T-helper 1 cell (primary cell): ENCODE results near the gene SYNGR1.
"Not testable (repeated sequence)": the region's sequence is repeated elsewhere in the genome, so short reads cannot be mapped to it uniquely, and the experiment has no call there.

ENCODE experiments used
- DNase-seq, 5 donors: peaks; one replicate each; pipeline ENCODE4 v3.0.0-alpha.2; 2012 to 2020

The SYNGR1 gene

GRCh38 chr22:39409516-39410029, 59.8 kb downstream of the SYNGR1 start:
- DNase-seq, result no peak

- no peak for DNase-seq
Observed at GRCh38 chr22:39410264-39410663, 60.5 kb downstream of the SYNGR1 start.

- DNase-seq, result not testable (repeated sequence)
Observed at GRCh38 chr22:39411828-39412365, 62.1 kb downstream of the SYNGR1 start.

GRCh38 chr22:39413204-39413603, 63.4 kb downstream of the SYNGR1 start:
- not testable (repeated sequence) for DNase-seq

- no peak for DNase-seq
Observed at GRCh38 chr22:39414377-39414776, 64.6 kb downstream of the SYNGR1 start.

- DNase-seq, result no peak
Observed at GRCh38 chr22:39414886-39415285, 65.1 kb downstream of the SYNGR1 start.

- DNase-seq, result no peak
Observed at GRCh38 chr22:39415506-39415905, 65.7 kb downstream of the SYNGR1 start.

GRCh38 chr22:39416319-39416718, 66.5 kb downstream of the SYNGR1 start:
- no peak for DNase-seq

GRCh38 chr22:39417641-39418040, 67.8 kb downstream of the SYNGR1 start:
- DNase-seq, result no peak

GRCh38 chr22:39418696-39419095, 68.9 kb downstream of the SYNGR1 start:
- no peak for DNase-seq

GRCh38 chr22:39419096-39419495, 69.3 kb downstream of the SYNGR1 start:
- DNase-seq, result no peak

- DNase-seq, result no peak
Observed at GRCh38 chr22:39419911-39420310, 70.1 kb downstream of the SYNGR1 start.

- DNase-seq, result no peak
Observed at GRCh38 chr22:39421691-39422090, 71.9 kb downstream of the SYNGR1 start.

- DNase-seq, result no peak
Observed at GRCh38 chr22:39422101-39422500, 72.3 kb downstream of the SYNGR1 start.

- no peak for DNase-seq
Observed at GRCh38 chr22:39422721-39423120, 72.9 kb downstream of the SYNGR1 start.

- no peak for DNase-seq
Observed at GRCh38 chr22:39423976-39424375, 74.2 kb downstream of the SYNGR1 start.

GRCh38 chr22:39426380-39427043, 76.7 kb downstream of the SYNGR1 start:
- no peak for DNase-seq

GRCh38 chr22:39427751-39428596, 78.2 kb downstream of the SYNGR1 start:
- no peak for DNase-seq

GRCh38 chr22:39428597-39429071, 78.8 kb downstream of the SYNGR1 start:
- DNase-seq, result no peak

GRCh38 chr22:39429186-39429585, 79.4 kb downstream of the SYNGR1 start:
- DNase-seq, result no peak

- DNase-seq, result no peak
Observed at GRCh38 chr22:39429916-39430575, 80.3 kb downstream of the SYNGR1 start.

- DNase-seq, result no peak
Observed at GRCh38 chr22:39430576-39431150, 80.9 kb downstream of the SYNGR1 start.
